Left ventricle myocardium superior (tissue), 1 donor: ENCODE data around the gene ANKRD11. TPM values are rescaled to one million over a fixed set of nuclear protein-coding genes. Genes with fewer than 3 reads are reported as not detected.
A peak's percentile ranks its signal among the peaks of the same experiment; 100 is the strongest.
"Not testable (repeated sequence)": the region's sequence is repeated elsewhere in the genome, so short reads cannot be mapped to it uniquely, and the experiment has no call there.

ENCODE experiments used
- ATAC-seq: fragments of 200-7000 bp; cut with Tn5 transposase; one replicate; pipeline ENCODE4 v1.9.1; 2020; ENCODE audit warnings: mild to moderate bottlenecking, moderate library complexity
- DNase-seq: peaks from one replicate; pipeline ENCODE4 v3.0.0-alpha.2; 2020
- intact Hi-C: fragments of 100-400 bp; cut with micrococcal nuclease; formaldehyde crosslinking; loops from one replicate; pipeline ENCODE4 v1.11.0; 2022
- total RNA-seq: library from RNA; stranded (reverse); fragmentation: NEBNext Ultra II Directional; extraction: Animal tissue kit (Norgen Biotek cat#: 25700); gene quantifications from one replicate; pipeline ENCODE4 v1.2.1, GENCODE V29; 2021
- donor health status: DM: no; HTN: yes; CAD: no; lungs with severe emphysema.

Gene ANKRD11
- total RNA-seq, 1 donor from 2014 or later: 75.2 TPM

DNA sequence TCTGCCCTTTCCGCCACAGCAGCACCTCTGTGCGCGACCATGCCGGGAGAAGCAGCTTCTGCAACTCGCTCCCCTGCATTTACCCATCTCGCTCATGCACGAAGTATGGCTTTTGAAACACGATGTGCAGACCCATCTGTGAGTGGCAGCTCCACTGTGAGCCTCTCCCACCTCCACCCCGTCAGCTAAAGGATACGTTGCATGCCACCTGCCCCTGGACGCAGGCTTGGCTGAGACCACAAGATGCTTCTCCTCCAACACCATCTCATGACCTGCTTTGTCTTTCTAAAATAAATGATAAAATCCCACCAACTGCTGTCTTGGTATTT is 172.0 kb downstream of the ANKRD11 start:
- intact Hi-C loops: no loop called here
- ATAC-seq: no peak
- no peak for DNase-seq

DNA sequence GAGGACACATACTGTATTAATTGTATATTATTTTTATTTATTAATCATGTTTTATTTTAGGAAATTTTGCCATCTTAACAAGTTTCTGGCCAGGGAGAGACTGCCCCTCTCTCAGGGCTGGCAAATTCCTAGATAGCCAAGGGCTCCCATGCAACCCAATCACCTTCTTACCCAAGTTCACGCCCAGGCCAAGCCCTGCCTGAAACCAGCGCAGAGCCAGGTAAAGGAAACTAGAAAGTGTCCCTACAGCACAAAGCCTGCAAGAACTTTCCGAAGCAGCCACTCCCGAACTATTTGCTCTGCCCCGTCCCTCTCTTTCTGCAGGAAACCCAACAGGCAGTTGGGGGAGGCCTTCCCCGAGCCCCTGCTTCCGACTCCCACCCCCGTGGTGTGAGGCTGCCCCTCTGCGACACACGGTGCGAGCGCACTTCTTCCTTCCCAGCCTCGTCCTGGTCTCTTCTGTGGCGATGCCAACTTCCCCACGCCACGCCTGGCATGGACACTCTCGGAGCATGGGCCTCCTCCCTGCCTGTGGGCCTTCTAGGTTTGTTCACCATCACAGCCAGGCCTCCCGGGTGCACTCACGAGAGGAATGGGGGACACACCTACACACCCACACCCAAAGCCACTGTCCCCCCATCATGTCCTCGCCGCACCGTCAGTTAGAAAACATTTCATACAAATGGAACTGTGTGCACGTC is 172.5 kb downstream of the ANKRD11 start:
- ATAC-seq (no peak), DNase-seq (peak; percentile 26)
- intact Hi-C loops: no loop called here

DNA sequence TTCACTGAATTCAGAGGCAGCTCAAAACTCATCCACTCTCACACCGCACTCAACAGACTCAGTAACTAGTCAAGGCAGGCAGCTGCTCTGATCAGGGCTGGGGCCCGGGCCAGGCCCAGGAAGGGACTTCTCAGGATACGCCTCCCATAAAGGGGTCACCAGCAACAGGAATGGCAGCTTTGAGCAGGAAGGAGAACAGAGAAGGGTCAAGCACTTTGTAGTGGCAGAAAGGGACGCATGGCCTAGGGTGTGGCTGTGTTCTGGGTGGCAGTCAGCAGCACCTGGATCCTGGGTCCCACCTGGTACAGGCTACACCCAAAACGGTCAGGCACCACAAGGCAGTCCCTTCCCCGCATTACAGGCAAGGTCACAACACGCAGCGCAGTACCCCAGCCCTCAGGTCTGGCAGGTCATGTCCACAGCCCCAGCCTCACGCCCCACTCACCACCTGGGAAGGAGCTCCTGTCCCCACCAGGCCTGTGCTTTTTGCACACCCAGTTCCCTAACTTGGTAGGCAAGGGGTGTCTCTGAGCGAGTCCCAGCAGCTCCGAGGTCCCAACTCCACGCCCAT is 173.2 kb downstream of the ANKRD11 start:
- ATAC-seq: no peak
- intact Hi-C loops: no loop called here
- DNase-seq: peak; percentile 26

DNA sequence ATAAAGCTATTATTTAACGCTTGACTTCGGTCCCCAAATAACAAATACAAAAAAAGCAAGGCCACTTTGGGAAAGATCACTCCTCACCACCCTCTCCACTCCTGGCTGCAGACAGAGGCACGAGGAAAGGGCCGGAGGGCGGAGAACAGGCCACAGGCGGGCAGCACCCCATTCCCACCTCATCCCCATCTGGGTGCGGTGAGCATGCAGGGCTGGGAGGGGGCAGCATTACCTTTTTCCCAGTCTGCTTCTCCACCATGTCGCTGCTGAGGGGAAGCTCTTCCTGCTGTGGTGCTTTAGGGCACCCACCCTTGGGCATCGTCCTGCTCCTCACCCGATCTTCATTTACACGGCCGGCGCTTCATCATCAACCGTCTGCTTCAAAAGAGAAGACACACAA is 173.7 kb downstream of the ANKRD11 start:
- intact Hi-C loops: no loop called here
- no peak for ATAC-seq
- no peak for DNase-seq

DNA sequence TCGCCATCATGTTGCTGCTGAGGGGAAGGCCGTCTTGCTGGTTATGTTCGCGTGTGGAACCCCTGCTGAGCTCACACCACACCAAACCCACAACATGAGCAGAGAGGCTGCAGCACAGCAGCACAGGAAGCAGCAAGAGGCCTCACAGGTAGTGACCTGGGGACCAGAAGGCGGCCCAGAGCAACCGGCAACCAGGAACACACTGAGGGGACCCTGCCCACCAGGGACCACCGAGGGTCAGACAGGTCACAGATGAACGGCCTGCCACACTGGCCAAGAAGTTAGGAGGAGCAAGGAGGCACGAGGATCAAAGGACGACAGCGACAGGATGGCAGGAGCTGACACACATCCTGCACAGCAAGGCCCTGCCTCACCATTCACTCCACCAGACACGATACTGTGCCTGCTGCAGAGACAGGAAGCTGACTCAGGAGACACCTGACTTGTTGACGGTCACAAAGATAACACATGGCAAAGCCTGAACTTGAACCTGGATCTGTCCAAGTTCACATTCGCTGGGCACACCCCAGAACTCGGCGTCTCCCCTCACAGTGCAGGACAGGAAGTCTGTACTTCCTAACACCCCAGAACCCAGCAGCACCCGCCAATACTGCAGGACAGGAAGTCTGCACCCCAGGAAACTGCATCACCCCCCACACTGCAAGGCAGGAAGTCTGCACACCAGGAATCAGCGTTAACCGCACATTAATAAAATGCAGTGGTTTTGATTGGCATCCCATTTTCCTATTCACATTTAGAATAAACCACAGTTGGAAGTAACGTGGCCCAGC is 174.4 kb downstream of the ANKRD11 start:
- peak; percentile 59 for DNase-seq
- intact Hi-C loops: no loop called here
- ATAC-seq: peak; percentile 15

DNA sequence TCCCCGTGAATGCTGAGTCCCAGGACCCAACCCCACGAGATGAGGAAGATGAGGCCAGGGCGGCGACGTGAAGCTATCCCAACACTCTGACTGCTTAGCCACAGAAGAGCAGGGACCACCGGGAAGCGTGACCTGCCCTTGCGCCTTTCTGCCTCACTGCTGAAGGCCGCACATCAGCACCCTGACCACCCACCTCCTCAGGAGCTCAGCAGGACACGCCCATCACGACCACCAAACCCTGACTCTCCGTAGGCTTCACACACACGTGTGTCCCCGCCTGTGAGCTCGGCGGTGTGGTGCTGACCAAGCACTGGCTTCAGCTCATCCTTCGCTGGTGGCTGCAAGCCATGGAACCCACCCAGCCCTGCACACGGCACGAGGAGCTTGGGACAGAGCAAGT is 175.1 kb downstream of the ANKRD11 start:
- DNase-seq (peak; percentile 40), ATAC-seq (no peak)
- intact Hi-C loops: no loop called here

DNA sequence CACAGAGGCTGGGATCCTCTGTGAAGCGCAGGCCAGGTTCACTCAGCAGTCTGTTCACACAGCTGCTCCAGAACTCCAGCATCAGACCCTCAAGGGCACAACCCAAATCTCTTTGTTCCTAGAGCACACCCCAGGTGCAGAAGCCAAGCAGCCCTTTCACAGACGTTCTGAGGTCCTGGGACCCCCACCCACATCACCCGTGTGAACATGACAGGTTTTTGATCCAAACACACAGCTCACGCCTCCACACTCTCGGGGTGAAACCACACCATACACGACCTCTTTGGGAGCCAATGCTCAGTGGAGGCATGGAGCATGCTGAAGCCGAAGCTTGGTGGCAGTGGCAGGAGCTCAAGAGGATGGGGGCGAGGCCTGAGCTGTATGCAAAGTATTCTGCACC is 175.5 kb downstream of the ANKRD11 start:
- ATAC-seq: no peak
- no peak for DNase-seq
- intact Hi-C loops: no loop called here

DNA sequence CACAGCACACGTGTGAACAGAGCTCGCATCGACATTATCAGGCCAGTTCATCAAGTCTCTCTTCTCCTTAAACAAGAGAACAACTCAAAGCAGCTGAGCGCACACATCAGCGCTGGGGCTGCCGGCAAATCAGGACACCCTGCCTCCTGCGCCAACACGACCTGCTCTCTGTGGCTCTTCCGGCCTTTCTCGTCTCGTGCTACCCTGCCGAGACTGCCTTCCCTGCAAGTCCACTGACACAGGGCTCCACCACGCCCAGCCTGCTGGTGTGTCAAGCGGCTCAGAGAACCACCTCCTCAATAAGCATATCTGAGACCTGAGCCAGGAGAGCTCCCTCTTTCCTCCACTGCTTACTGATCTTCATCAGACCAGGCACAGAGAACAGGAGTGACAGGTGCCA is 176.0 kb downstream of the ANKRD11 start:
- DNase-seq: peak; percentile 41
- ATAC-seq: no peak
- intact Hi-C loops: no loop called here

DNA sequence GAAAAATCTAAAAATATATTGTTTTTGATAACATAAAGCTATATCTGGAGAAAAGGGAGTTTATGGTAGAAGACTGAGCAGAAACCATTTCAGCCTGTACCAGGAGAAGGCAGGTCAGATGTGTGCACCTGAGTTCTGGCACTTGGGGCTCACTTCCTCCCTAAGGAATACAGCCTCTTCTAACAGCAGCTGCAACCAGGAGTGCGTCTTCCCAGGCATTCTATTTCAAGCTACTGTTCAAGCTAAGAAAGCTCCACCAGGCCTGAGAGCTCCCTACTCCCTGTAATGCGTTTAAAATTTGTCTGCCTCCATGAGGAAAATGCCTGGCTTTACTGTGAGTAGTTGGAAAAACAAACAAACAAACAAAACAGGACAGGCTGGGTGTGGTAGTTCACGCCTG is 176.8 kb downstream of the ANKRD11 start:
- intact Hi-C loops: no loop called here
- DNase-seq (no peak), ATAC-seq (no peak)

DNA sequence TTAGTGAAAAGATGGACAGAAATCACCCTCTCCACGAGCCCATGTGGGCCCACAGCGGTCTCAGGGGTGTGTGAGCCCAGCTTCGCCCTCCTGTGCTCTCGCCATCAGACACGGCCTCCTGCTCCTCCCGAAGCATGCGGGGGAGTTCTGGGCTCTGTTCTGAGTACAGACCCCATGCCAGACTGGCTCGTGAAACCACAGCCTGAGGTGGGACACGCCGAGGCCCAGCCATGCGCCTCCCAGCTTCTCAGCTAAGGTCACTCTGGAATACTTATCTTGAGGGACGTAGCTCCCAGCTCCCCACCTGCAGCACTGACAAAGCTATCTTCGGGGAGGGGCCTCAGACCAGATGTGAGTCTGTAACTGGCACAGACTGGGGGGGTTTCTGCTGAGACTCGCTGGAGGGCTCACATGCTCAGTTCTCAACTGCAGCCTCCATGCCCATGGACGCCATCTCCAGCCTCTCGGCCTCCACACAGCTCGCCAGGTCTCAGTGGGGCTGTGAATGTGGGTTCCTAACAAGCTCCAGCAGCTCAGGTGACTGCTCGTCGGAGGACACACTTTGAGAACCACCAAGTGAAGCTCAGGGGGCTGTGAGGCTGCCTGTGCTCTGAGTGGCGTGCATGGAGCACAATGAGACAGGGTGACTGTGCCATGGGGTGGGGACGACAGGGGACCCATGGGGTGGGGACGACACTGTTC is 177.6 kb downstream of the ANKRD11 start:
- intact Hi-C loops: no loop called here
- peak; percentile 20 for DNase-seq
- ATAC-seq: no peak

DNA sequence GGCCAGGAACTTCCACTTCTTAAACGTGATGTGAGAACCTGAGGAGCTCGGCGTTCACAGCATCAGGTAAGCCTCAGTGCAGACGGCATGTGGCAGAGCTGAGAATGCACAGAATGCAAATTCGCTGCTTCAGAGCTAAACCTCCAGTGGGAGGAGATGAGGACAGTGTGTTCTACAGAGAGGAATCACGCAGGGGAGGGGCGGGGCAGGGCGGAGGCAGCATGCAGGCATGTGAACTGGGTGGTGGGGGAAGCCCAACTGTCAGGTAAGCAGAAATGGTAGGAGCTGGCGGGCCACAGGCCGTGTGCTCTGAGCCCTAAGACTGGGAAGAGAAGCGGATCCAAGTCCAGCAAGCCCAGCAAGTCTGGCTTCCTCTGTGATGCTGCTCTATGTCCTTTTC is 178.2 kb downstream of the ANKRD11 start:
- ATAC-seq: no peak
- peak; percentile 29 for DNase-seq
- intact Hi-C loops: no loop called here

DNA sequence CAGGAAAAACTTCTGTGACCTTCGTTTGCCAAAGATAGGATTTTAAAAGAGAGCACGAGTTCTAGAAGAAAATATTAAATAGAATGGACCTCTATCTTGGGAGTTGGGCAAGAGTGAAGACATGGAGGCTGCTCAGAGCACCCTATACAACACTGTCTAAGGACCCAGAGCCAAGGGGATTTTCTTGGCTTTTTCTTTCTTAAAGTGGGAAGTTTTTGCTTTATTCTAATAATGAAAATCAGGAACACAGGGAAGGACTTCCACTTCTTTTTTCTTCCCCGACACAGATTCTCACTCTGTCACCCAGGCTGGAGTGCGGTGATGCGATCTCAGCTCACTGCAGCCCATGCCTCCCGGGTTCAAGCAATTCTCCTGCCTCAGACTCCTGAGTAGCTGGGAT is 178.7 kb downstream of the ANKRD11 start:
- intact Hi-C loops: no loop called here
- DNase-seq (no peak), ATAC-seq (no peak)

DNA sequence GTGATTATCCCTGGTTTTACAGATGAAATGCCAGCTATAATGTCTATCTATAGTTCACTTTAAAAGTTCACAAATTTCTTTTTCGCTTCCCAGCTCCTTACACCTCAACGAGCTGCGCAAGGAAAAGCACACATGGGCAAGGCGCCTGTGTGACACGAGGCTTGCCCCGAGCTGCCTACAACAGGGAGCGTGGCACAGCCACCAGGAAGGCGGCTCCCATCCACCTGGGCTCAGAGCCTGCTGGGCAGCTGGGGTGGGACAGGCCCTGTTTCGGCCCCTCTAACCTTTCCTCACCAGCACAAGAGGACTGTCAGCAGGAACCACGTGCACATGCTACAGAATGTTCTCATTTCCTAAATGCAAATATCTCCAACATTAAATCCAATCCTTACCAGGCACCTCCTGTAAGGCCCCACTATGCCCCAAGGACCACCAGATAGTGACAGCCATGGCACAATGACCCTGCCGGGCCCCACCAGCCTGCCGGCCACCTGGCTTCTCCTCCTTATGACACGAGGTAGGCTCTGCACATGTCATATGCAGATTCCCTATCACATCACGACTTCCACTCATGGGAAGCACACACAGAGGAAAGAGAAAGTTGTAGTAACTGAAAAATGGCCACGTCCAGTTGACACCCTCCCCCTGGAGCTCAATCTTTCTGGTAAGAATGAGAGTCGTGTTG is 180.8 kb downstream of the ANKRD11 start:
- intact Hi-C loops: no loop called here
- DNase-seq: peak; percentile 20
- ATAC-seq: no peak

DNA sequence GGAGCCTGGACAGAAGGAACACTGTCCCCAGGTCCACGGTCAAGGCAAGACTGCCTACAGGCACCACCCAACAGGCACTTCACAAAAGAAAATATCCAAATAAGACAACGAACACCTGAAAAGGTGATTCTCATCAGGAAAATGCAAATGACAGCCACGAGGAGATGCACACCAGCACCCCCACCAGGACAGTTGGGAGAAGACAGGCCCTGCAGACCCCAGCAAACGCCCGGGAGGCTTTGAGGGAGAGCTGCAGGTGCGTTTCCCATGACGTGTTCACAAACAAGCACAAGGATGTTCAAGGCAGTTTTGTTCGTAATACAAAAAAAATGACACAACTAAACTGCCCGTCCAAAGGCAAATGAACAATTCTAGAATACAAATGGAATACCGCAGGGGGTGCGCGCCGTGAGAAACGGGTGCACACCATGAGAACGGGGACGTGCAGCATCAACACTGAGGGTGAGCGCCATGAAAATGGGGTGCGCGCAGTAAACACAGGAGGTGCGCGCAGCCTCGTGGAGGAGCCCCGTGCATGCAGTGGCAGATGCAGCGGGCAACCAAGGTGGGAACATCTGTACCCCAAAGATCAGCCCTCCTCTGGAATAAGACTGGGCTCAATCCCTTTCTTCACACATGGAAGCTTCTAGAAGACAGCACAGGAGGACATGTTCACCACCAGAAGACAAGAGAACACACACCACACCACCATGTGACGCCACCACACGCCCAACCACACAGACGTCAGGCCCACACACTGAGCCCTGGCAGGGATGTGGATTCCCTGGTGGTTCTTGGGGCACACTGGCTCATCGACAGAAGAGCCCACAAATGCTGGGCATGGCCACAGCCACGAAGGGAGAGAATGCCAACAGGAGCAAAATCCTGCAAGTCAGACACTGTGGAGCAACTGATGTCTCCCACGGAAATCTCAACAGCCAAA is 181.7 kb downstream of the ANKRD11 start:
- no peak for ATAC-seq
- peak; percentile 25 for DNase-seq
- intact Hi-C loops: no loop called here

DNA sequence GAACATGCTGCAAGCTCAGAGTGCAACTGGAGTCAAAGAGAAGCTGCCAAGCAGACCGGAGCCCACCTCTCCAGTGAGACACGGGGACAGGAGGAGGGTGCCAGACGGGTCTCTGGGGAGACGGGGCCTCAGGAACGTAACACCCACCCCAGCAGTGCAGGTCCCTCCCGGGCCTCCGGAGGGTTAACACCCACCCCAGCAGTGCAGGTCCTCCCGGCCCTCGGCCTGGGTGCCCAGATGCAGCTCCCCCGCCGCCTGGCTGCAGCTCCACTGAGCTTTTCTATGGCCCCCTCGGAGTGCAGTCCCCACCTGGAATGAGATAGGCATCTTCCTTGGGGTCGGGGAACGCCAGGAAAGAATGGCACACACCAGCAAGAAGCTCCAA is 182.9 kb downstream of the ANKRD11 start:
- intact Hi-C loops: no loop called here
- DNase-seq (peak; percentile 18), ATAC-seq (no peak)

DNA sequence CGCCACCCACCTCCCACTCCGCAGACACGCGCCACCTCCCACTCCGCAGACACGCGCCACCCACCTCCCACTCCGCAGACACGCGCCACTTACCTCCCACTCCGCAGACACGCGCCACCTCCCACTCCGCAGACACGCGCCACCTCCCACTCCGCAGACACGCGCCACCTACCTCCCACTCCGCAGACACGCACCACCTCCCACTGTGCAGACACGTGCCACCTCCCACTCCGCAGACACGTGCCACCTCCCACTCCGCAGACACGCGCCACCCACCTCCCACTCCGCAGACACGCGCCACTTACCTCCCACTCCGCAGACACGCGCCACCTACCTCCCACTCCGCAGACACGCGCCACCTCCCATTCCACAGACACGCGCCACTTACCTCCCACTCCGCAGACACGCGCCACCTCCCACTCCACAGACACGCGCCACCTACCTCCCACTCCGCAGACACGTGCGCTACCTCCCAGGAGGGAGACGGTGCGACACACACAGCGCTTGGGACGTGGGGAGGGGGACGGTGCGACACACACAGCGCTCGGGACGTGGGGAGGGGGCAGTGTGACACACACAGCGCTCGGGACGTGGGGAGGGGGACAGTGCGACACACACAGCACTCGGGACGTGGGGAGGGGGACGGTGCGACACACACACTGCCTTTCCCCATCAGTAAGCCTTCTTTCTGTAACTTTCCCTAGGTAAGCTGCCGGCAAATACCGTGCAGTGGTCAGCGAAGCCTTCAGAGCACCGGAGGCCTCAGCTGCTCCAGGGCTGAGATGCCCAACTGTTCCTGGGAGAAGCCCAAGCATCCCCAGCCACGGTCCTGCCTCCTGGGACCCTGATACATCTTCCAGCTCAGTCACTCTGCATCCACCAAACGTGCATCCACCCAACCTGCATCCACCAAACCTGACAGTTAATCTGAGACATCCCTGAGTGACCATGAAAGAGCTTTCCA is 183.6 kb downstream of the ANKRD11 start:
- ATAC-seq, intact Hi-C loops: not testable (repeated sequence)
- peak; percentile 21 for DNase-seq

DNA sequence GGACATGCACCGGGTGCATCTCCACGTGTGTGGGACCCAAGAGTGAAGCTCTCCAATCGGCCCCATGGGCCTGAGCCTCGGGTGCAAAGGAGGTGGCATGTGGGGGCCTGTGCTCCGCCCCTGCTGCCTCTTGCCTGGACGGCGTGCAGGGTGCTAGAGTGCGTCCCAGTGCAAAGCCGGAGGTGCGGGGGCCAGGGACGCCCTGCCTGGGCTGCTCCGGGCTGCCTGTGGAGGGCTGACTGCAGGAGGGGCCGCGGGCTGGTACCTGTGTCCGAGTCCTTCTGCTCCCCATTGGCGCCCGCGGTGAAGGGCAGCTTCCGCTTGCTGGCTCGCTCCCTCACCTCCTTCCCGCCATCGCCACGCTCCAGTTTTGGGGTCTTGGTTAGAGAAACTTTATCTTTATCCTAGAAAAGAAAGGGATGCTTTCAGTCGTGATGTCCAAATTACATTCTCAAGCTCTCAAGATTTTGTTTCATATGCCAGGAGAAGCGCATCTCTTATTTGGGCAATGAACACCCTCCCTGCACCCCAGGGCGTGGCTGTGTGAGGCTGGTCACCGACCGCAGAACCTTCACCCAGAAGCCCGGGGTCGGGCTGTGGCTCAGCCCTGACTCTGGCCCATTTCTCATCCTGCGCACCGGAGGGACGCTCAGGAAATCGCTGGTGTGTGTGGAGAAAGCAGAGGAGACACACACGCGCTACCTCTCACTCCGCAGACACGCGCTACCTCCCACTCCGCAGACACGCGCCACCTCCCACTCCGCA is 185.2 kb downstream of the ANKRD11 start:
- intact Hi-C loops: no loop called here
- DNase-seq (peak; percentile 28), ATAC-seq (no peak)
